GM12801 (cell line): ENCODE data around the gene NAAA.

Experiments
- TF ChIP-seq, protein P1 (sequence below): IDR thresholded peaks from one replicate; pipeline ENCODE4 v1.5.1; 2011; ENCODE audit warnings: control low read depth; ENCODE audit not compliant: insufficient read length; ENCODE audit errors: extremely low read depth

NAAA gene

DNA sequence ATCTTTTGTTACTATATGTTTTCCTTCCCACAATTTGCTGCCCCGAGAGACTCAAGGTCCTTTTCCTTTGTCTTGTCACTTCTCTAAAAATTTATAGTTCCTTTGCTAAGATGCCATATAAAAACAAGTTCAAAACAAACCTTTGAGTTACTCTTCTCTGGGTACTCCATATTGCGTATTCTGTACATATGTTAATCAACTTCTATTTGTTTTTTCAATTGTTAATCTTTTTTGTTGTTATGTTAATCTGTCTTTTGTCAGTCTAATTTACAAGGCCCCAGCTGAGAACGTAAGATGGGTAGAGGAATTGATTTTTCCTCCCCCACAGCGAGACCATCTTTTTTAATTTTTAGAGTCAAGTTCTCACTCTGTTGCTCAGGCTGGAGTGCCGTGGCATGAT is 31.4 kb downstream of the NAAA start:
- TF ChIP-seq, protein P1, sequence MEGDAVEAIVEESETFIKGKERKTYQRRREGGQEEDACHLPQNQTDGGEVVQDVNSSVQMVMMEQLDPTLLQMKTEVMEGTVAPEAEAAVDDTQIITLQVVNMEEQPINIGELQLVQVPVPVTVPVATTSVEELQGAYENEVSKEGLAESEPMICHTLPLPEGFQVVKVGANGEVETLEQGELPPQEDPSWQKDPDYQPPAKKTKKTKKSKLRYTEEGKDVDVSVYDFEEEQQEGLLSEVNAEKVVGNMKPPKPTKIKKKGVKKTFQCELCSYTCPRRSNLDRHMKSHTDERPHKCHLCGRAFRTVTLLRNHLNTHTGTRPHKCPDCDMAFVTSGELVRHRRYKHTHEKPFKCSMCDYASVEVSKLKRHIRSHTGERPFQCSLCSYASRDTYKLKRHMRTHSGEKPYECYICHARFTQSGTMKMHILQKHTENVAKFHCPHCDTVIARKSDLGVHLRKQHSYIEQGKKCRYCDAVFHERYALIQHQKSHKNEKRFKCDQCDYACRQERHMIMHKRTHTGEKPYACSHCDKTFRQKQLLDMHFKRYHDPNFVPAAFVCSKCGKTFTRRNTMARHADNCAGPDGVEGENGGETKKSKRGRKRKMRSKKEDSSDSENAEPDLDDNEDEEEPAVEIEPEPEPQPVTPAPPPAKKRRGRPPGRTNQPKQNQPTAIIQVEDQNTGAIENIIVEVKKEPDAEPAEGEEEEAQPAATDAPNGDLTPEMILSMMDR: no peak

DNA sequence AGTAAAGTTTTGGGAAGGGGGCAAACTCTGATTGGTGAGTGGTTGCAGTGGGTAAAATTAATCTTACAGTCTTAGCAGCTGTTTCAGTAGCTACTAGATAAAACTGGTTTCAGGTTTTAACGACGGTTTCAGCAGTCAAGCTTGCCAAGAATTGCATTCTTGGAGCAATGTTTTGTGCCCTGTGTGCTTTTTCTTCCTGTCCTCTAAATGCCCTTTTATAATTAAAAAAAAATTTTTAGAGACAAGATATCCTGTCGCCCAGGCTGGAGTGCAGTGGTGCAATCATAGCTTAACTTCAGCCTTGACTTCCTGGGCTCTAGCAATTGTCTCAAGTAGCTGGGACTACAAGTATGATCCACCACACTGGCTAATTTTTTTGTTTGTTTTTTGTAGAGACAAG is 32.3 kb downstream of the NAAA start:
- TF ChIP-seq, protein P1: no peak

DNA sequence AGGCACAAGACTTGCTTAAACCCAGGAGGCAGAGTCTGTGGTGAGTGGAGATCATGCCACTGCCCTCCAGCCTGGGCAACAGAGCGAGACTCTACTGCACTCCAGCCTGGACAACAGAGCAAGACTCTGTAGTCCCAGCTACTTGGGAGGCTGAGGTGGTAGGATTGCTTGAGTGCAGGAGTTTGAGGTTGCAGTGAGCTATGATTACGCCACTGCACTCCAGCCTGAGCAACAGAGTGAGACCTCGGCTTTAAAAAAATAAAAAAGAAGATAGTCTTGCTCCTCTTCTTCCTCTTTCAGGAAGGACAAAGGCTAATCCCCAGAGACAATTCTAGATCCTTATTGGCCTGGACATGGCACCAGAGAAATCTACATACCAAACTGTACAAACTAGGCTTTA is 32.8 kb downstream of the NAAA start:
- TF ChIP-seq, protein P1: no peak

DNA sequence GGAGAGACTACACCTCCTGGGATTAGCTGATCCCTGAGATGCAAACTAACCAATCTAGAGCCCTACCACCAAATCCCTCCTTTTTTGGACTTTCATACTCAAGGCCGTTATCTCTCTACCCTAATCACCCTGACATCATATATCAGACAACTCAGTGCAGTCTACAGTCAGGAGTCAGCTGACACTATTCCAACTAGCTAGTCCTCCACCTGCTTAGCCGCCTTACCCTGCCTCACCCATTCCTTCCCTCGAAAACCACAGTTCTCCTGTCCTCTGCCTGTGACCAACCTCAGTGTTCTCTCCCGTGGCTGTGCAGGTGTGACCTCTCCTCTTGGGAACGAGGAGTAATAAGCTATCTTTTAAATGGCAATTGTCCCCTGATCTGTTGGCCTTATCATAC is 36.7 kb downstream of the NAAA start:
- TF ChIP-seq, protein P1: no peak

DNA sequence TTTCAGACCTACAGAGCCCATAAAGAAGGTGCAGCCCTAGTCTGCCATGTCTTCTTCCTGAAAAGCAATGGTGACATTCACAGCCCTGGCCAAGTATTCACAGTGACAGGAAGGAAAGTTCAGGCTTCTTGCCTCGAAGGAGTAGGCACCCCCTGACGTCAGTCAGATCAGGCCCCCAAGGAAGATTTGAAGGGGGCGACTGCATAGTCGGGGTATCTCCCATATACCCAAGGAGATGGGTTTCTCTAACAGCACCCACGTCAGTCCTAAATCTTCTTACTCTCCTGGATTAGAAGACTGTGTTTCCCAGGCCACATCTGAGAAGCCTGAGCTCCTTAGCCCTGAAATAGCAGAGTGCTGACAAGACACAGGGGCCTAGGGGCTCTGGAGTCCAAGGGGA is 38.5 kb downstream of the NAAA start, which contains the start of gene PPEF2:
TSS of gene PPEF2 (minus strand) at position 101 of the 400 bp plus-strand sequence. CDS start 6,127 bp downstream, outside the sequence.
- TF ChIP-seq, protein P1: no peak

DNA sequence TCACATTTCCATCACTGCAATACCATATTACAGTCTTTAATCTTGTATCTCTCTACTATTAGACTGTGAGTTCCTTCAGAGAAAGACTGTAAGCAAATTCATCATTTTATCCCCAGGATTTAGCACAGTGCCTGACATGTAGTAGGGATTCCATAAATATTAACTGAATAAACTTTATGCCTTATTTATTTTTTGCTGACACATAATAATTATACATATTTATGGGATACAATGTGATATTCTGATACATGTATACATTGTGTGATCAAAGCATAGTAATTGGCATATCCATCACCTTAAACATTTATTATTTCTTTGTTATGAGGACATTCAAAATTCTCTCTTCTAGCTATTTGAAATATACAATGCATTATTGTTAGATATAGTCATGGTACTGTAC is 42.3 kb downstream of the NAAA start:
- TF ChIP-seq, protein P1: no peak

DNA sequence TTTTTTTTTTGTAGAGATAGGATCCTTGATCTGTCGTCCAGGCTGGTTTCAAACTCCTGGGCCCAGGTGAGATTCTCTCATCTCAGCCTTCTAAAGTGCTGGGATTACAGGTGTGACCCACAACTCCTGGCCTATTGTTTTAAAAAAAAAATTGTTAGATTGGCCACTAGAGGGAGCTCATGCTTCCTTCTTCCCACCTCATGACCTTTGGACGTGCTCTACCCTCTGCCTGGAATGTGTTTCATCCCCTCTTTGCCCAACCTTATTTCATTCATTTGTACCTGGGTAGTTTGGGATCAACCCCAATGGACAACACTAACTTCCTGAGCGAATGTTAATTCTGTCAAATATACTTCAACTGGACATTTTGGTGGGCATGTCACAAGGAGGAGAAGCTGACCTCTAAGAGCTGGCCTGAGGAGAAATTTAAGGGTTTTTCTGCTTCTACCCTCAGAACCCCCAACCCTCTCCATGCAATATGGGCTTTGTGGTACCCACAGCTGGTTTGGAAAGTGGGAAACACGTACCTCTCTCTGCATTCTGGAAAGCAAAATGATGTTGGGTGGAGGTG is 45.0 kb downstream of the NAAA start:
- TF ChIP-seq, protein P1: no peak
